C4-2B (cell line): ENCODE results near the gene APOL2.

Source experiments
- CTCF ChIP-seq: fragments of 450-650 bp; conservative IDR thresholded peaks from 2 replicates; pipeline ENCODE4 v1.5.1; 2017; ENCODE audit warnings: mild to moderate bottlenecking
- ZFX ChIP-seq: fragments of 450-650 bp; IDR thresholded peaks from 2 replicates; pipeline ENCODE4 v1.6.1; 2017

GRCh38 chr22:36218648-36219193, 20.6 kb downstream of the APOL2 start:
- TF ChIP-seq CTCF (no peak), ZFX (no peak)
